Measurements from ENCODE around the gene C16orf54. TPM values are rescaled to one million over a fixed set of nuclear protein-coding genes. Genes with fewer than 3 reads are reported as not detected.

C16orf54 gene
- total RNA-seq, 1 donor = not detected

DNA sequence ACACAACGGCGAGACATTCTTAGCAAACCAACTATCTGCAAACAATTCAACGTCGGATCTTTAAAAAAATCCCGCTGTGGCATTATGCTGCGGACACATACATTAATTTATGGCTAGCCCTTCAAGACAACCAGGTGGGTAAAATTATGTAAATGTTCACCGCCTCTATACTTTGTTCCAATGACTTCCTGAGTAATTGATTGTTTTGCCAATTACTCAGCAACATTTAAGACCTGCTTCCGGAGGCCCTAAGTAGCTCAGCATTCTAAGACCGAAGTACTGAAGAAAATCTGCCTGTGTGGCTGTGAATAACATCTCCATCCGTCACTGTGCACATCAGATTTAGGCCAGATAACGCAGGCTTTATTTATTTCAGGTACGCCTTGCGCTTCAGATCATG lies 43.5 kb downstream of the C16orf54 start:
- no peak for DNase-seq (ENCODE audit: low read depth)
- TF ChIP-seq, protein P1, sequence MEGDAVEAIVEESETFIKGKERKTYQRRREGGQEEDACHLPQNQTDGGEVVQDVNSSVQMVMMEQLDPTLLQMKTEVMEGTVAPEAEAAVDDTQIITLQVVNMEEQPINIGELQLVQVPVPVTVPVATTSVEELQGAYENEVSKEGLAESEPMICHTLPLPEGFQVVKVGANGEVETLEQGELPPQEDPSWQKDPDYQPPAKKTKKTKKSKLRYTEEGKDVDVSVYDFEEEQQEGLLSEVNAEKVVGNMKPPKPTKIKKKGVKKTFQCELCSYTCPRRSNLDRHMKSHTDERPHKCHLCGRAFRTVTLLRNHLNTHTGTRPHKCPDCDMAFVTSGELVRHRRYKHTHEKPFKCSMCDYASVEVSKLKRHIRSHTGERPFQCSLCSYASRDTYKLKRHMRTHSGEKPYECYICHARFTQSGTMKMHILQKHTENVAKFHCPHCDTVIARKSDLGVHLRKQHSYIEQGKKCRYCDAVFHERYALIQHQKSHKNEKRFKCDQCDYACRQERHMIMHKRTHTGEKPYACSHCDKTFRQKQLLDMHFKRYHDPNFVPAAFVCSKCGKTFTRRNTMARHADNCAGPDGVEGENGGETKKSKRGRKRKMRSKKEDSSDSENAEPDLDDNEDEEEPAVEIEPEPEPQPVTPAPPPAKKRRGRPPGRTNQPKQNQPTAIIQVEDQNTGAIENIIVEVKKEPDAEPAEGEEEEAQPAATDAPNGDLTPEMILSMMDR (IDR thresholded peaks at IDR 0.05; ENCODE audit: insufficient read depth, low read length) = no peak
- H3K4me3 ChIP-seq (ENCODE audit: low read depth, low read length) = no peak overlapping the region

DNA sequence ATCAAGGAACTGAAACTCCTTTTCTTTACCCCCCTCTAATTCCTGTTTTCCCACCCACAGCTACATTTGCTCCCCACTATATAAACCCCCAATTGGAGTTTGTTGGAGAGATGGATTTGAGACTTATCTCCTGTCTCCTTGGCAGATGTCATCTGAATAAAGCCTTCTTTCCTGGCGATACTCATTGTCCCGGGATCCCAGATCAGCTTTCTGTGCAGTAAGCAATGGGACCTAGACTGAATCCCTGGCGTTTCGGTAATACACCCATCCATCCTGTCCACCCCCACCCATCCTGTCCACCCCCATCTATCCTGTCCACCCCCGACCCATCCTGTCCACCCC lies 44.6 kb downstream of the C16orf54 start:
- no peak for DNase-seq (ENCODE audit: low read depth)
- no peak overlapping the region for H3K4me3 ChIP-seq (ENCODE audit: low read depth, low read length)
- TF ChIP-seq, protein P1 (IDR thresholded peaks at IDR 0.05; ENCODE audit: insufficient read depth, low read length) = no peak

DNA sequence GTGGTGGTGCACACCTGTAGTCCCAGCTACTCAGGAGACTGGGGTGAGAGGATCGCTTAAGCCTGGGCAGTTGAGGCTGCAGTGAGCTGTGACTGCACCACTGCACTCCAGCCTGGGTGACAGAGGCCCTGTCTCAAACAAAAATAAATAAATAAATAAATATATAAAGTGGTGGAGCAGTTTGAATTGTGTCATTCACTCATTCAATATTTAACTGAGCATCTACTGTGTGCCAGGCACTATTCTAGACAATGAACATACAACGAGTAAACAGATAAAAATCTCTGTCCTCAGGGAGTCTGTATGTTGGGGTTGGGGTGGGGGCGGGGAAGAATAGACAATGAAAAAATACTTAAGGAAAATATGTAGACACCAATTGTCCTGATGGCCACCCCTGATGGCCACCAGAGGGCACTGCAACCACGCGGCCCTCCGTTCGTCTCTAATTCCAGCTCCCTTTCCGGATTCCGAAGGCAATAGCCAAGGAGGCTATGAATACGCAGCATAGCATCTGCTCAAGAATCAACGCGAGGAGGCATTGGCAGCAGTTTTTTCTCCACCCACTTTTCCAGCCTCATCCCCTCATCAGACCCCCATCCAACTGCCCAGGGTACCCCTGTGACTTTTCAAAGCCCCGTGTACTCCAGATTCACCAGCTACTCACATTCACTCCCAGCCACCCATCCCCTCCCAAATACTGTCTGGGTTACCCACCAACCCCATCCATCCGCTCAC lies 45.4 kb downstream of the C16orf54 start:
- no peak overlapping the region for H3K4me3 ChIP-seq (ENCODE audit: low read depth, low read length)
- TF ChIP-seq, protein P1 (IDR thresholded peaks at IDR 0.05; ENCODE audit: insufficient read depth, low read length) = peak; percentile 95
- DNase-seq (ENCODE audit: low read depth) = peak; percentile 92

DNA sequence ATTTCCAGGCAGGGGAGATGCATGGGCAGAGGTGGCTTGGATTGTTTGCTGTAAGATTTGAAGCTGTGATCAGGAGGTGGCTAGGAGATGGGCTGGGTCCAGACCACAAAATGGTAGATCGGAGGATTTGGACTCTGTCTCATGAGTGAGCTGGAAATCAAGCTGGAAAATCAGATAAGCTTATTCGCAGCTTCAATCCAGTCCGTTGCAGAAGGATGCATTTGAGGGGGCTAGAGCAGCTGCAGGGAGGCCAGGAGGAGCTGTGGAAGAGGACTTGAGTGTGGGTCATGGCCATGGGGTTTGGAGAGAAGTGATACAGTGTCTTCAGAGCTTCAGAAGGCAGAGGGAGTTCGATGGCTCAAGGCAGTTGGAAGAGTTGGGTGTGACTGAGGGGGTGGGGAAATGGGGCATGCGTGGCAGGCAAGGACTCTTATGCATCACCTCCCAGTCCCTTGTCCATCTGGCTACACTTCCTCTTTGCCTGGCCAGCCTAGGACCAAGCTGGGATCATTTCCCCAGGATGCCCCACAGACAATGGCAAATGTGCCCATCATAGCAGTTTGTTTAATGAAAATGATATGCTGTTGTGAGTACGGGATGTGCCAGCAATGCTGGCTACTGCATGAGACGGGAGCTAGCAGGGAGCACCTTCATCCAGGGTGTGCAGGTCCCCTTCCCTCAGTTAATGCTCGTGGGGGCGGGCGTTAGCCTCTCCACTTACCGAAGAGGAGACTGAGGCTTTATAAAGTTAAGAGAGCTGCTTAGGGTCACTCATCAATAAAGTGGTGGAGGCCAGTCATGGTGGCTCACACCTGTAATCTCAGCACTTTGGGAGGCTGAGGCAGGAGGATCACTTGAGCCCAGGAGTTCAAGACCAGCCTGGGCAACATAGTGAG lies 46.2 kb downstream of the C16orf54 start:
- H3K4me3 ChIP-seq (ENCODE audit: low read depth, low read length) = no peak overlapping the region
- TF ChIP-seq, protein P1 (IDR thresholded peaks at IDR 0.05; ENCODE audit: insufficient read depth, low read length) = no peak
- no peak for DNase-seq (ENCODE audit: low read depth)

DNA sequence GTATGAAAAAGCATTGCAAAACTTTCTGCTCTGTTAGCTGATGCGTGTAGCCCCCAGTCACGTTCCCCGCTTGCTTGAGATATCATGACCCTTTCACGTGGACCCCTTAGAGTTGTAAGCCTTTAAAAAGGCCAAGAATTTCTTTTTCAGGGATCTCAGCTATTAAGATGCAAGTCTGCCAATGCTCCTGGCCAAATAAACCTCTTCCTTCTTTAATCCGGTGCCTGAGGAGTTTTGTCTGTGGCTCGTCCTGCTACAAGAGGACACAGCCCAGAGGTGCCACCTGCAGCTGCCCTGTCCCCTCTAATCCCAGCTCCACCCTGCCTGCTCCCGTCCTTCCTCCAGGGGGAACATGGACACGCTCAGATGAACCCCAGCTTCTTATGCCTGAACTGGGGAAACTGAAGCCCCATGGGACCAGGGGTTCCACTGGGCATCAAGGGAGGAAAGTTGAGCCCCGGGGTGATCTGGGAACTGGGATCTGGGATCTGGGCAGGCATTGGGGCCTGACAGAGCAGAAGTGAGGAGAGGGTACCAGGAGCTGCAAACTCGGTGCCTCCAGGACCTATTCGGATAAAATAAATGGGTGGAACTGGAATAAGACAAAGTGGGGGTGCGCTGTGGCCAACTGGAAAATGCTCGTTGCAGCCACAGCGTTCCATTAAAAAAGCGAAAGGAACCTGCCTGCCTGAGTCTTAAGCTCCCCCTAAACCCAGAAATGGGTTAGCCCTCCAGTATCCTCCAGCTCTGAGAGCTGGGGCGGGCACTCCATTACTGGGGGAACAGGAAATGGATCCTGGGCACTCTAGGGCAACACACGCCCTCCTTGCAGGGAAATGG lies 47.1 kb downstream of the C16orf54 start:
- no peak overlapping the region for H3K4me3 ChIP-seq (ENCODE audit: low read depth, low read length)
- DNase-seq (ENCODE audit: low read depth) = no peak
- TF ChIP-seq, protein P1 (IDR thresholded peaks at IDR 0.05; ENCODE audit: insufficient read depth, low read length) = no peak

DNA sequence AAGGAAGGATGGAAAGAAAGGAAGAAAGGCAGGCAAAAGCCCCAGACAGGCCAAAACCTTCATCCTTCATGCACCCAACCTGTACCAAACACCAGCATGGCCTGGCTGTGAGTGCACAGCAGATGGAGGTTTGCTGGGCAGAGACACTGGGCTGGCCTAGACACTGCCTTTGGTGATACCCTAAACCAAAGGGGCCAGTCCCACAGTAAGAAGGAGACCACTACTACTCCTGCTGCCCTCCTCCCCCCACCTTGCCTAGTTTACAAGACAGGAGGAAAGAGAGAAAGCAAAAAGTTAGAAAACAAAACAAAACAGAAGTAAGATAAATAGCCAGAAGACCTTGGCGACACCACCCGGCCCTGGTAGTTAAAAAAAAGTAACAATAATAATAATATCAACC lies 47.7 kb downstream of the C16orf54 start:
- no peak overlapping the region for H3K4me3 ChIP-seq (ENCODE audit: low read depth, low read length)
- TF ChIP-seq, protein P1 (IDR thresholded peaks at IDR 0.05; ENCODE audit: insufficient read depth, low read length) = no peak
- DNase-seq (ENCODE audit: low read depth) = no peak

Data from fibroblast of the aortic adventitia (primary cell).